HG02973 (cell line): ENCODE results near the gene PSMD8.
"Not testable (repeated sequence)": the region's sequence is repeated elsewhere in the genome, so short reads cannot be mapped to it uniquely, and the experiment has no call there.

ENCODE experiments used
- ATAC-seq: cut with Tn5 transposase; IDR thresholded peaks from one replicate; pipeline ENCODE4 v1.9.1; 2021; ENCODE audit warnings: moderate library complexity; ENCODE audit not compliant: unreplicated experiment

The PSMD8 gene

DNA sequence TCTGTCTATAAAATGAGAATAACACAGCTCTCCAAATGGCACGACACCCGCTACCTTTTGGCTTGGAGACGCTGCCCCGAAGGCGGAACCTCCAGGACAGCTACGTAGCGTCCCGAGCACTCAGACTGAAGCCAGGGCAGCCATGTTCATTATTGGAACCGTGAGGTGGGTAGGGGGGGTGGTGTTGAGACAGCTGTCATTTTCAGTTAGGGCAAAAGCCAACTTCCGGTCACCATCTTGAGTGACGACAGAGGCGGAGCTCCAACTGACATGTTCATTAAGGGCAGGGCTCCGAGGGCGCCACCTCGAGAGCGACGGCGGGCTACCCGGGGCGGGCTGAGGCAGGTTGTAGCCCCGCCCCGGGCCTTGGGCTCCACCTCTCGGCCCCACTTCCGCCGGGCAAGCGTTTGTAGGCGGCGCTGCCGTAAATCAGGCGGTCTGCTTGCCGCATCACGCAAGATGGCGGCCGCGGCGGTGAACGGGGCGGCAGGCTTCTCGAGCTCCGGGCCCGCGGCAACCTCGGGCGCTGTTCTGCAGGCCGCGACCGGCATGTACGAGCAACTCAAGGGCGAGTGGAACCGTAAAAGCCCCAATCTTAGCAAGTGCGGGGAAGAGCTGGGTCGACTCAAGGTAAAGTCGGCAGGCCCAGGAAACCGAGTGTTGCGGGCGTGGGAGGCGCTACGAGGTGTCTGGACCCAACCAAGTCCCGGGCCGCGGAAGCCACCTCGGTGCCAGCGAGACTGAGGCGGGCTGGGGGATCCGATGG lies at the start of gene PSMD8:
Gene PSMD8, plus strand, starts transcription at position 240 of the 766 bp plus-strand sequence. Its CDS starts 31 bp downstream, at position 271.
- ATAC-seq = peak; percentile 89

DNA sequence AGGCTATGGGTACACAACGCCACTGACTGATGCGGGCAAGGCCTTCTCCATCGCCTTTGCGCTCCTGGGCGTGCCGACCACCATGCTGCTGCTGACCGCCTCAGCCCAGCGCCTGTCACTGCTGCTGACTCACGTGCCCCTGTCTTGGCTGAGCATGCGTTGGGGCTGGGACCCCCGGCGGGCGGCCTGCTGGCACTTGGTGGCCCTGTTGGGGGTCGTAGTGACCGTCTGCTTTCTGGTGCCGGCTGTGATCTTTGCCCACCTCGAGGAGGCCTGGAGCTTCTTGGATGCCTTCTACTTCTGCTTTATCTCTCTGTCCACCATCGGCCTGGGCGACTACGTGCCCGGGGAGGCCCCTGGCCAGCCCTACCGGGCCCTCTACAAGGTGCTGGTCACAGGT lies 47.8 kb upstream of the PSMD8 start:
- ATAC-seq = no peak

DNA sequence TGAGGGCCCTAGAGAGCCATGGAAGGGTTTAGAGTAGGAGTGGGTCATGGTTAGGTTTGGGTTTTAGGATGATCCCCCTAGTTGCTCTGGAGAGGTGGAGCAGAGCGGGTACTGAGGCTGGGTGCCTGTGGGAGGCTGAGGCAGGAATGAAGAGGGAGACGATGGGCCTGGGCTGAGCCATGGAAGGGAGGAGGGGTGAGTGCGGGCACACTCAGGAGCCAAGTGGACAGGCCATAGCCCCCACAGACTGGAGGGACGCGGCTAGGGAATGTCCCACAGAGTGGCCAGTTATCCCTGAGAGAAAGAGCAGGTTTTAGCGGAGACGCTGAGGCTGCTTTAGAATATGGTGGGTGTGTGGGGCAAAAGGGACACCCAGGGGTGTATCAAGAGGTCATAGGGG lies 44.7 kb upstream of the PSMD8 start:
- ATAC-seq = no peak

DNA sequence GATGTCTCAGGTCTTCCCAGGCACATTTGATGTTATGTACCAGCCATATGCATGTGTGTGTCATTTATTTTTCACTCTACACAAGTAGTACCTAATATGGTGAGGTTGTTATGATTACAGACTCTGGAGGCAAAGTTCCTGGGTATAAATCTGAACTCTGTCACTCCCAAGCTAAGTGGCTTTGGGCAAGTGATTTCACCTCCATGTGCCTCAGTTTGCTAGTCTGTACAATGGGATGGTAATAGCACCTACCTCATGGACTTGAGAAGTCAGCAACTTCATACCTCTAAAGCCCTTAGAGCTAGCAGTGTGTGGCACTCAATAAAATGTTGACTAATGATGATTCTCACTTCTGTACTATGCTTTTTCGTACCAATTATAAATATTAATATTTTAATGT lies 42.6 kb upstream of the PSMD8 start:
- ATAC-seq = no peak

DNA sequence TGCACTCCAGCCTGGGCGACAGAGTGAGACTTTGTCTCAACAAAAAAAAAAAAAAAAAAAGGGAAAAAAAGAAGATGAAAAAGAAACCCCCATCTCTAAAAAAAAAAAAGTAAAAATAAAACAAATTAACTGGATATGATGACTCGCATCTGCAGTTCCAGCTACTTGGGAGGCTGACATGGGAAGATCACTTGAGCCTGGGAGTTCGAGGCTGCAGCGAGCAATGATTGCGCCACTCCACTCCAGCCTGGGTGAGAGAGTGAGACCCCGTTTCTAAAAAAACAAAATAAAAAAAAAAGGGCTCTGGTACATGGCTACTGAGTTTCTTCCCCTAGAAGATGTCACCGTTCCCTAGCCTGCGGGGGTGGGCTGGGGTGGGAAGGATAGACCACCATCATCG lies 41.1 kb upstream of the PSMD8 start:
- ATAC-seq = no peak

DNA sequence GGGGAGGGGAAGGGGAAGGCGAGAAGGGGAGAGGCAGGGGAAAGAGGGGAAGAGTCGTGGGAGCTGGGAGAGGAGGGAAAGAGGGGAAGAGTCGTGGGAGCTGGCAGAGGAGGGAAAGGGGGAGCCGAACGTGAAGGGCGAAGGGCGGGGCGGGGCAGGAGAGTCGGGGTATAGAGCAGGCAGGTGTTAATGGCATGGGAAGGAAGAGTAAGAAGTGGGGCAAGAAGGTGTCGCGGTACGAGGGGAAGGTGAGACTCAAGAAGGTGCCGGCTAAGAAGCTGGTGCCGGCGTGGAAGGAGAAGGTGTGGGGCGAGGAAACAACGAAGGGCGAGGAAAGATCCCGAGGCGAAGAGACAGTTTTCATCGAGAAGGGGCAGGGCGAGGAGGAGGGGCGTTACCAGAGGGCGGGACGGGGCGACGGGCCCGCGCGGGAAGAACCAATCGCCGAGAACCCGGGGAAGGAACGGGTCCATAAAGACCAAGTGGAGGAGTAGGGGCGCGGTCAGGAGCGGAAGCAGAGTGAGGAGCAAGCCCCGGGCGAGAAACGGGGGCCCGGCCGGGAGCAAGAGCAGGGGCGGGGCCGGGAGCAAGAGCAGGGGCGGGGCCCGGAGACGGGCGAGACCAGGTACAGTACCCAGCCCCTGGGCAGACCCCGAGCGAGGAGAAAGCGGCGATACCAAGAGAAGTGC lies 38.3 kb upstream of the PSMD8 start:
- ATAC-seq = peak; percentile 58

DNA sequence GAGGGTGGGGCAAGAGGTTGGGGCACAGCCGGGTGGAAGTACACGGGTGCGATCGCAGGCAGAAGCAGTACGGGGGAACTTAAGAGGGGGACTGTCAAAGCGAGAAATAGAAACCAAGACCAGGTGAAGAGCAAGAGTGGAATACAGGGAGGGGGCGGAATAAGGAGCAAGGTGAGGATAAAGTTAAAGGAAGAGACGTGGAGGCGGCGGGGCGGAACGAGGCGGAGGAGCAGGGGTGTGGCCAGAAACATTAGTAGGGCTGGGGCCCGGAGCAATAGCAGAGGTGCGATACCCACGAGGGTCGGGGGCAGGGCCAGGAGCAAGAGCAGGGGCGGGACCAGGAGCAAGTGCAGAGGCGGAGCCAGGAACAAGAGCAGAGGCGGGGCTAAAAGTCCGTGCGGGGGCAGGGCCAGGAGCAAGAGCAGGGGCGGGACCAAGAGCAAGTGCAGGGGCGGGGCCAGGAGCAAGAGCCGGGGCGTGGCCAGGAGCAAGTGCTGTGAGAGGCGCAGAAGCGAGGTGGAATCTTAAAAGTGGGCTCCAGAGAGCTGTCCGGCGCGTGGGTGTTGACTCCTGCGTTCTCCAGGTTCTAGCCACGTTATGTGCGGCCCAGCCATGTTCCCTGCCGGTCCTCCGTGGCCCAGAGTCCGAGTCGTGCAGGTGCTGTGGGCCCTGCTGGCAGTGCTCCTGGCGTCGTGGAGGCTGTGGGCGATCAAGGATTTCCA lies 37.6 kb upstream of the PSMD8 start:
- ATAC-seq = peak; percentile 40

DNA sequence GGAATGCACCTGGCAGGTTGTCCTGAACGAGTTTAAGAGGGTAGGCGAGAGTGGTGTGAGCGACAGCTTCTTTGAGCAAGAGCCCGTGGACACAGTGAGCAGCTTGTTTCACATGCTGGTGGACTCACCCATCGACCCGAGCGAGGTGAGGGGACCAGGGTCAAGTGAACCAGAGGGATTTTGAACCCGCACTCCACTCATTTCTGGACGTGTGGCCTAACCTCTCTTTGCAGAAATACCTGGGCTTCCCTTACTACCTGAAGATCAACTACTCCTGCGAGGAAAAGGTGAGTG lies 37.1 kb upstream of the PSMD8 start:
- ATAC-seq = no peak

DNA sequence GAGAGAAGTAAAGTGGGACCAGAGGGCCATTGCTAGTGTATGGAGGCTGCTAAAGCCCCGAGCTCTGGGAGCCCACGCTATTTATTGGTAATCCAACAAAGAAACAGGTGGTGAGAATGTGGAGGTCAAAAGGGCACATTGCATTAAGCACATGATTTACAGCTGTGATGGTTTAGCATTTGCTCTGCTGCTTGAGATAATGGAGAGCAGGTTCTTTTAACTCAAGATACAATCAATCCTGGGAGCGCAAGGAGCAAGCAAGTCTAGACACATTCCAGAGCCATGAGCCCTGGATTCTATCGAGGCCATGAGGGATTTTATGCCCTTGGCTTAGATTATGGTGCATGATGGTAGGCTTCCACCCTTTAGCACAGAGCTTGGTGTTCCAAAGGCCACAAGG lies 35.4 kb upstream of the PSMD8 start:
- not testable (repeated sequence) for ATAC-seq

DNA sequence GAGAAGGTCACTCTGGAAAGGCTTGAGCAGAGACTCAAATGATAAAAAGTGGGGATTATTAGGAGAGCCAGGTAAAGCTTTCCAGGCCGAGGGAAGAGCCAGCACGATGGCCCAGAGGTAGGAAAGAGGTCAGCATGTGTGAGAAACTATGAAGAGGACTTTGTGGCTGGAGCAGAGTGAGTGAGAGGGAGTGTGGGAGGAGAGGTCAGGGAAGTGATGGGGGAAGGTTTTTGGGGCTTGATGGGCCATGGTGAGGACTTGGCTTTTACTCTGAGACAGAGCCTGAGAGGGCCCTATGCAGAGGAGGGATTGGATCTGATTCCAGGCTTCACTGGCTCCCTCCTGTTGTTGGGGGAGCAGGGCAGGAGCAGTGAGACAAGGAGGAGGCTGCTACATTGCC lies 33.4 kb upstream of the PSMD8 start:
- no peak for ATAC-seq

DNA sequence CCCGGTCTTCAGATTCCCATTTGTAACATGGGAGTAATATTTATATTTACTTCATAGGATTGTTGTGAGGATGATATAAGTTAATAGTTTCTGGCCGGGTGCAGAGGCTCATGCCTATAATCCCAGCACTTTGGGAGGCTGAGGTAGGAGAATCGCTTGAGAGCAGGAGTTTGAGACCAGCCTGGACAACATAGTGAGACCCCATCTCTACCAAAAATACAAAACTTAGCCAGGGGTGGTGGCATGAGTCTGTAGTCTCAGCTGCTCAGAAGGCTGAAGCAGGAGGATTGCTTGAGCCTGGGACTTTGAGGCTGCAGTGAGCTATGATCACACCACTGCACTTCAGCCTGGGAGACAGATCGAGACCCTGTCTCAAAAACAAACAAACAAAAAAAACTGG lies 27.5 kb upstream of the PSMD8 start:
- no peak for ATAC-seq

DNA sequence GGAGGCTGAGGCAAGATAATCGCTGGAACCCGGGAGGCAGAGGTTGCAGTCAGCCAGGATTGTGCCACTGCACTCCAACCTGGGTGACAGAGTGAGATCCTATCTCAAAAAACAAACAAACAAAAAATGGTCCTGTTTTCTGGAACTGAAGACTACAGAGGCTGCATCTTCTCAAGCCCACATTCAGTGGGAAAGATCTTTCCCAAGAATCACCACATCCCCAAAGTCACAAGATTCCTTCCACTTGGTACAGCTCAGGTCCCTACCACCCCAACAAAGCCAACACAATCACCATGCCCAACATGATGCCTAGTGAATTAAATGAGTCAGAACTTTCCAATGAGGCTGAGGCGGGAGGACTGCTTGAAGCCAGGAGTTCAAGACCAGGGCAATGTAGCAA lies 23.5 kb upstream of the PSMD8 start:
- ATAC-seq = no peak

DNA sequence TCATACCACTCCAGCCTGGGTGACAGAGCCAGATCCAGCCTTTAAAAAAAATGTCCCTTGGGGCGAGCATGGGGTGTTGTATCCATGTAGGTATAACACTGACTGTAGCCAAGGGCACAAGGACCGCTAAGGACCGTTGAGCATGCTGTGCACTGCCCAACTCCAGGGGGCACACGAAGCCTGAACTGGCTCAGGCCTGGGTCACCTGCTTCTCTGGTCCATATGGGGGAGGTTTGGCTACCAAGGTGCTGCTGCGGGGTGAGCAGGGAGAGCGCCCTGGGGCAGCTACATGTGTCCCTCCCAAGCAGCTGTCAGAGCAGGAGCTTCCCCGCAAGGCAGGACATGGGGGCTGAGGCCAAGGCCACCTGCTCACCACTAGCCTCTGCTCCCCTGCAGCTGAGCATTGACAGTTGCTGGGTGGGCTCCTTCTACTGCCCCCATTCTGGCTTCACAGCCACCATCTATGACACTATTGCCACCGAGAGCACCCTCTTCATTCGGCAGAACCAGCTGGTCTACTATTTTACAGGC lies 22.4 kb upstream of the PSMD8 start:
- no peak for ATAC-seq

DNA sequence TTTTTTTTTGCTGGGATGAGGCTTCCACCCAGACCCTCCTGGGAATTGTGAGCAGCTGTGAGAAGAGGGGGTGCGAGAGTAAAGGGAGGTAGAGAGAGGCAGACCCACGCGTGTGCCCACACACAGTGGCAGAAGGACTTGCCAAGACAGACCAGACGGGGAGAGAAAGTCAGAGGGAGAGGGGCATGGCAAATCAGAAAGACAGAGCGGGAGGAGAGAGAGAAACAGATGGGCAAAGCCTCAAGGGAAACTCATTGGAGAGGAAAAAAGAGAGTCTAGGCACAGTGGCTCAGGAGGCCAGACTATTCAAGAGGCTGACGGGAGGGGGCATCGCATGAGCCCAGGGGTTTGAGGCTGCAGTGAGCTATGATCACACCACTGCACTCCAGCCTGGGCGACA lies 21.8 kb upstream of the PSMD8 start:
- no peak for ATAC-seq

DNA sequence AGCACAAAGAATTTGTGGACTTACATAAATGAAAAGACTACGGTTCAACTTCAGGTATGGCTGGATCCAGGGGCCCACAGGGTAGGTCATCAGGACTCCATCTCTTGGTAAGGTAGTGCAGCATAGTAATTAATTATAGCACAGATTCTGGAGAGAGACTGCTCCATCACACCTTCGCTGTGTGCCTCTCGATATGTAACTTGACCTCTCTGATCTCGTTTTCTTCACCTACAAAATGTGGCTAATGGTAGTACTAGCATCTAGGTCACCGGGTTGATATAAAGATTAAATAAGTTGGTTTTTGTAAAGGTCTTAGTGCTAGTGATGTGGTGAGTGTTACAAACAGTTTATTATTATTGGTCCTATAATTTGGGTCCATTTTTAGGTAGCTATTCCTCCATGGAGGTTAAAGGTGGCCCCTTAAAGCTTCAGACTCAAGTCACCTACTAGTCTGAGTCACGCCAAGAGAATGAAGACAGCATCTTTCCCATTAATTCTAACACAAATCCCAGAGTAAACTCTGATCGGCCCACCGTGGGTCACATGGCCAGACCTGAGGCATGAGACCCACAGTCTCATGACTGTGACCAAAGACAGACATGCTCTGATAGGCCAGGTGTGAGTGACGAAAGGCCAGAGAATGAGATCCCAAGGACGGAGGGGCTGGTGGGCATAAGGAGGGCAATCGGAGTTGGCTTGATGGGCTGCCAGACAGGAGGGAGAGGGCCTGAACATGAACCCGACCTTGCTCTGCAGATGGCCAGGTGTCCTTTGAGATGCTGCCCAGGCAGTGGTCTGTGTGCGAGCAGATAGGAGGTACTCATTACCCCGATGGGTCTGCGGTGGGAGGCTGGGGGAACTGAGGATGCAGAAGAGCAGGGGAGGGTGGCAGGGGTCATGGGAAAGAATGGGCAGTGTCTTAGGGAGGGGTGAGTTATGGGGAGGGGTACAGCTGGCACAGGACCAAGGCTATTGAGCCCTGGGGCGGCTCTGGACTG lies 18.3 kb upstream of the PSMD8 start:
- ATAC-seq = no peak

DNA sequence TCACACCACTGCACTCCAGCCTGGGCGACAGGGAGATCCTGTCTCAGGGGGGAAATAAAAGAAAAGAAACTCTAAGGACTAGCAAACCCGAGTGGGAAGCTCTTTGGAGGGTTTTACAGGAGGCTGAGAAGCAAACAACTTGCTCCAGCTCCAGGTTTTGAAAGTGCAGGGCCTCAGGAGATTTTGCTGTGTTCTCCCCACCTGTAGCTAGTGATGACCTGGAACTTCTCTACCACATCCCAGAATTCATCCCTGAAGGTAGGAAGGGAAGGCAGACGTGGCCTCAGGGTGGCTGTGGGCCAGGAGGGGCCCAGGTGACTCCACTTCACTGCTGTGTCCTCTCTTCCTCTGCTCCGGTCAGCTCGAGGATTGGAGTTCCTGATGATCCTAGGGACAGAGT lies 16.3 kb upstream of the PSMD8 start:
- ATAC-seq = no peak

DNA sequence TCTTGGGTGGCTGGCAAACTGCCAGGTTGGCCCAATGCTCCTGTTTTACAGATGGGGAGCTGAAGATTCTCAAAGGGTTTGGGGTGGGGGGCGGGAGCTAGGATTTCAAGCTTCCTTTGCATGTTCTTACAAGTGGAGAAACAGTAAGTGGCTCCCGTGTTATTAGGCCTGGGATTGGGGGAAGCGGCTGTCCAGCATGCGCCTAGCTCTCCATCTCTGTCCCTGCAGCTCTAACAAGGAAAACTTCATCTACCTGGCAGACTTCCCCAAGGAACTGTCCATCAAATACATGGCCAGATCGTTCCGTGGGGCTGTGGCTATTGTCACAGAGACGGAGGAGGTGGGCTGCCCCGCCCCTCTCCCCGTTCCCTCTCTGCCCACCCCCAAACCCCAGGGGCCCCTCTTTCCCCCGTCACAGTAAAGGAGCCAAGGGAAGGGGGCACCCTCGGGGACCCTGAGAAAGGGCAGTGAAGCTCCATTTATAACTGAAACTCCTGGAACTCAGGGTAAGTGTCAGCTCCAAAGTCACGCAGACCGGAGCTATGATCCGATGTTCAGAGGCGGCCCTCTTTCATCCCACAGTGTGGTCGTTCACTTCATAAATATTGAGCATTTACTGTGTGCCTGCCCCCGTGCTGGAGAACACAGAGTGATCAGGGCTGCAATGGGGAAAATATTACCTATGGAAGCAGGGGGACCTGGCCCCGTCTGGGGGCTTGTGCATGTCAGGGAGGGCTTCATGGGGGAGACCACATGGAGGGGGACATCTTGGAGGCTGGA lies 14.9 kb upstream of the PSMD8 start:
- no peak for ATAC-seq

DNA sequence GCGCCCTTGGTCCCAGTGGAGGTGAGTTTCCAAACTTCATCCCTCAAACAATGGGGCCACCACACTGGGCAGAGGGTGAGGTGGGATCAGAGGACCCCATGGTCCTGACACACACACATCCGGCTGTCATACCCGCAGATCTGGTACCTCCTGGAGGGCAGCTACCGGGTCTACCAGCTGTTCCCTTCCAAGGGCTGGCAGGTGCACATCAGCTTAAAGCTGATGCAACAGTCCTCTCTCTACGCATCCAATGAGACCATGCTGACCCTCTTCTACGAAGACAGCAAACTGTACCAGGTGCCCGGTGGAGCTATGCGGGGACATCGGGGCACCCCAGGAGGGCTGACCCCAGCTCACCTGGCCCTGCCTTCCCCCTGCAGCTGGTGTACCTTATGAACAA lies 14.0 kb upstream of the PSMD8 start:
- no peak for ATAC-seq

DNA sequence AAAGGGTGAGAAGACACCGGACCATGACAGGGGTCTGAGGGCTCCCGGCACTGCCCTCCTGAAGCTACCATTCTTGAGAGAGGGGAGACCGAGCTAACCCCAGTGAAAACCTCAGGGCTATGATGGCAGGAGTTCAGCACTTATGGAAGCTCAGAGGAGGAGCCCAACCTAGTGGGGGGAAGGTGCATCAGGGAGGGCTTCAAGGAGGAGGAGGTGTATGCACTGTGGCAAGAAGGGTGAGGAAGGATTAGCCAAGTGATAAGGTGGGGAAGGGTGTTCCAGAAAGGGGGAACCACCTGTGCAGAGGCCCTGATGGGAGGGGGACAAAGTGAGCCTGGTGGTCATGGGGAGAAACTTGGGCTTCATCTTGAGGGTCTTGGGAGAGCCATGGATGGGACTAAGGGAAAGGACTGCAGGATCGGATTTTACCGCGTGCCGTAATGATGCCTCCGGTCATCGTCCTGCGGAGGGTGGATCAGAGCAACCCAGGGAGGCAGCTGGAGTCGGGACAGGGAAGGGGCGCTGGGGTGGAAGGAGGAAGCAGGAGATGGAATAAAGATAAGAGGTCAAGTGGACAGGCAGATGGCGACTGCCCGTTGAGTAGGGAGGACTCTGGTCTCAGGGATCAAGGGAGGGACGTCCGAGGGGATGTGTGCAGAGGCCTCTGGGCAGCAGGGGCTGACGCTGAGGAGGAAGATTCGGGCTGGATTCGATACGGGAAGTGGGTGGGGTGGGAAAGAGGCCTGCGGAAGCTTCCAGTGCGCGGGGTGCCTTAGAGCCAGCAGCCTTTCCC lies 13.3 kb upstream of the PSMD8 start:
- ATAC-seq = no peak
